DND-41 (cell line): ENCODE measurements around the gene CNIH1.
A peak's percentile ranks its signal among the peaks of the same experiment; 100 is the strongest.

Experiments used
- ATAC-seq: fragments of 200-7000 bp; cut with Tn5 transposase; 3 replicates; pipeline ENCODE4 v1.9.1; 2021; ENCODE audit warnings: low read depth; ENCODE audit not compliant: insufficient read depth
- DNase-seq: peaks from one replicate; pipeline ENCODE4 v3.0.0-alpha.2; 2020
- H2AFZ ChIP-seq: 2 replicates; pipeline ENCODE4 v1.6.0; 2012; ENCODE audit warnings: low read depth, low read length
- H3K27ac ChIP-seq: 2 replicates; pipeline ENCODE4 v1.5.1; 2012; ENCODE audit warnings: low read length, inconsistent platforms
- H3K27me3 ChIP-seq: fragments of 200-600 bp; sonication (generic); 2 replicates; pipeline ENCODE4 v1.6.0; 2012; ENCODE audit warnings: low read length, mild to moderate bottlenecking, inconsistent platforms; ENCODE audit not compliant: insufficient read depth, poor library complexity
- H3K36me3 ChIP-seq: 2 replicates; pipeline ENCODE4 v1.5.1; 2012; ENCODE audit warnings: low read length, inconsistent platforms; ENCODE audit not compliant: insufficient read depth
- H3K4me1 ChIP-seq: 2 replicates; pipeline ENCODE4 v1.5.1; 2012; ENCODE audit warnings: mild to moderate bottlenecking, low read length; ENCODE audit not compliant: insufficient read depth
- H3K4me2 ChIP-seq: 2 replicates; pipeline ENCODE4 v1.6.0; 2012; ENCODE audit warnings: mild to moderate bottlenecking, moderate library complexity, low read length, inconsistent platforms; ENCODE audit not compliant: insufficient read depth
- H3K4me3 ChIP-seq, 2 experiments: fragments of 200-600 bp in 1 of 2; shearing (Covaris generic) in 1 of 2; 2 replicates each; pipeline ENCODE4 v1.5.1; 2012 to 2016; ENCODE audit warnings: inconsistent platforms in 2 of 2, low read length in 2 of 2, mild to moderate bottlenecking in 2 of 2, low read depth in 1 of 2, moderate library complexity in 1 of 2
- H3K79me2 ChIP-seq: 2 replicates; pipeline ENCODE4 v1.6.0; 2012; ENCODE audit warnings: low read length, inconsistent platforms; ENCODE audit not compliant: insufficient read depth
- H3K9ac ChIP-seq: 2 replicates; pipeline ENCODE4 v1.6.0; 2012; ENCODE audit warnings: low read depth, mild to moderate bottlenecking, inconsistent platforms, low read length, moderate library complexity
- H3K9me3 ChIP-seq: 2 replicates; pipeline ENCODE4 v1.5.1; 2012; ENCODE audit warnings: low read length, moderate library complexity, mild to moderate bottlenecking, inconsistent platforms; ENCODE audit not compliant: insufficient read depth, severe bottlenecking
- H4K20me1 ChIP-seq: 2 replicates; pipeline ENCODE4 v1.6.0; 2012; ENCODE audit warnings: low read length; ENCODE audit not compliant: insufficient read depth
- CTCF ChIP-seq: IDR thresholded peaks from 2 replicates; pipeline ENCODE4 v1.5.1; 2012; ENCODE audit warnings: borderline replicate concordance, low read length, moderate library complexity, mild to moderate bottlenecking; ENCODE audit not compliant: poor library complexity, severe bottlenecking; ENCODE audit errors: extremely low read depth
- EZH2 ChIP-seq: IDR thresholded peaks from 3 replicates; pipeline ENCODE4 v1.6.1; 2012; ENCODE audit warnings: borderline replicate concordance, low read depth, mild to moderate bottlenecking, moderate library complexity, low read length, inconsistent platforms; ENCODE audit not compliant: severe bottlenecking

CNIH1 gene

GRCh38 chr14:54435500-54435981, 5.6 kb downstream of the CNIH1 start:
- no peak for DNase-seq

GRCh38 chr14:54428527-54428926, 12.6 kb downstream of the CNIH1 start:
- H3K79me2 ChIP-seq: peaks cover 42% of the 10 kb centered on the region
- no peak overlapping the region for H3K9ac ChIP-seq
- no peak overlapping the region for H3K27ac ChIP-seq
- H3K9me3 ChIP-seq: no peaks in the 10 kb centered on the region
- TF ChIP-seq EZH2 (no peak), CTCF (no peak)
- H3K4me2 ChIP-seq: no peak overlapping the region
- H3K4me3 ChIP-seq: no peak overlapping the region
- H4K20me1 ChIP-seq: peaks cover 14% of the 10 kb centered on the region; the same call in 1 of the 2 replicates
- H2AFZ ChIP-seq: no peak overlapping the region
- H3K27me3 ChIP-seq: no peaks in the 10 kb centered on the region
- no peak for ATAC-seq
- H3K4me1 ChIP-seq: no peaks in the 10 kb centered on the region
- no peak for DNase-seq
- H3K36me3 ChIP-seq: peaks cover 95% of the 10 kb centered on the region

More at GRCh38 chr14:54435500-54435981, 5.6 kb downstream of the CNIH1 start:
- Histone ChIP-seq H3K9ac (no peak overlapping the region), H3K27me3 (no peaks in the 10 kb centered on the region), H3K9me3 (no peaks in the 10 kb centered on the region), H3K4me1 (peaks cover 36% of the 10 kb centered on the region), H3K4me2 (peak overlapping the region; percentile 12; the same call in 1 of the 2 replicates), H2AFZ (no peak overlapping the region), H3K27ac (no peak overlapping the region), H3K4me3 (no peak overlapping the region), H4K20me1 (peaks cover 45% of the 10 kb centered on the region; the same call in 1 of the 2 replicates), H3K79me2 (peaks cover 100% of the 10 kb centered on the region), H3K36me3 (peaks cover 45% of the 10 kb centered on the region)
- TF ChIP-seq CTCF (no peak), EZH2 (no peak)
- no peak for ATAC-seq

DNA sequence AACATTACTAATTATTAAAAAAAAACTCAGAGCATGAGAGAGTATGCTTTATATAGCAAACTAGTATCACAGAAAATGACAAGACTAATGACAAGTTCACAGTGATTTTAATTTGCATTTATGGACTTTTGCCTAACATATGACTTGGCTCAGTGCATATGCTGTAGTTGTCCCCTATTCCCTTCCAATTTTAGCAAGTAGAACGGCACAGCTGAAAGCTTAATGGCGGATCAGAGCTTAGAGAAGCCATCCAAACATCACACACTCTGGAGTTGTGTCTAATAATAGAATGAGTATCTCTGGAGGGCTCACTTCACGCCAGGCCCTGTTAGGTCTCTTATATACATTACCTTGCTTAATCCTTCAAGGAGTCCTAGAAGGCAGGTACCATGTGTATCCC, 13.3 kb downstream of the CNIH1 start:
- no peak overlapping the region for H2AFZ ChIP-seq
- H3K27ac ChIP-seq: no peak overlapping the region
- H3K9me3 ChIP-seq: no peaks in the 10 kb centered on the region
- ATAC-seq: no peak
- TF ChIP-seq CTCF: no peak
- TF ChIP-seq EZH2: no peak
- H3K9ac ChIP-seq: no peak overlapping the region
- no peak for DNase-seq
- no peak overlapping the region for H3K4me3 ChIP-seq
- H3K4me2 ChIP-seq: no peak overlapping the region
- no peaks in the 10 kb centered on the region for H3K4me1 ChIP-seq
- peaks cover 94% of the 10 kb centered on the region for H3K36me3 ChIP-seq
- H3K27me3 ChIP-seq: no peaks in the 10 kb centered on the region
- H3K79me2 ChIP-seq: peaks cover 36% of the 10 kb centered on the region
- peaks cover 14% of the 10 kb centered on the region; the same call in 1 of the 2 replicates for H4K20me1 ChIP-seq
